DMS79 (cell line): ENCODE measurements around the gene FCER1G.

Experiments used
- DNase-seq: peaks from one replicate; lab custom pipeline; 2025; lab: John Stamatoyannopoulos, UW

Gene FCER1G

DNA sequence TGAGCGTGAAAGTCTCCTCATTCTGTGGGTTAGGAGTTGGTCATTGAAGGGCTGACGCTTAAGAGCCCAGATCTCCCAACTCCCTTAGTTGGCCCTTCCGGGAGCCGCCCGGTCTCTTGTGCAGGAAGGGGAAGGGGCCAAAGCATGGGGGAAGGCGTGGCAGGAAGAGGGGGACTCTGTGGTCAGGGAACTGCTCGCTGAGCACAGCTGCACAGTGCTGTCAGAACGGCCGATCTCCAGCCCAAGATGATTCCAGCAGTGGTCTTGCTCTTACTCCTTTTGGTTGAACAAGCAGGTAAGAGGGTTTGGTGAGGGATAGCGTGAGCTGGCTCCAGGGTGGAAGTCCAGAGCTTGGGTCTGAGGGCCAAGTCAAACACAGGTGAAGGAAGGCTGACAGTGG is at the start of gene FCER1G:
TSS of gene FCER1G (plus strand) at position 220 of the 400 bp plus-strand sequence. CDS start at position 247, 27 bp downstream.
- no peak for DNase-seq

GRCh38 chr1:161165742-161166668 is 49.1 kb upstream of the FCER1G start, which contains the start of gene PPOX:
Gene PPOX, plus strand, starts transcription at chr1:161166426. Its CDS starts 422 bp downstream, at chr1:161166848.
- peak; percentile 95 for DNase-seq

DNA sequence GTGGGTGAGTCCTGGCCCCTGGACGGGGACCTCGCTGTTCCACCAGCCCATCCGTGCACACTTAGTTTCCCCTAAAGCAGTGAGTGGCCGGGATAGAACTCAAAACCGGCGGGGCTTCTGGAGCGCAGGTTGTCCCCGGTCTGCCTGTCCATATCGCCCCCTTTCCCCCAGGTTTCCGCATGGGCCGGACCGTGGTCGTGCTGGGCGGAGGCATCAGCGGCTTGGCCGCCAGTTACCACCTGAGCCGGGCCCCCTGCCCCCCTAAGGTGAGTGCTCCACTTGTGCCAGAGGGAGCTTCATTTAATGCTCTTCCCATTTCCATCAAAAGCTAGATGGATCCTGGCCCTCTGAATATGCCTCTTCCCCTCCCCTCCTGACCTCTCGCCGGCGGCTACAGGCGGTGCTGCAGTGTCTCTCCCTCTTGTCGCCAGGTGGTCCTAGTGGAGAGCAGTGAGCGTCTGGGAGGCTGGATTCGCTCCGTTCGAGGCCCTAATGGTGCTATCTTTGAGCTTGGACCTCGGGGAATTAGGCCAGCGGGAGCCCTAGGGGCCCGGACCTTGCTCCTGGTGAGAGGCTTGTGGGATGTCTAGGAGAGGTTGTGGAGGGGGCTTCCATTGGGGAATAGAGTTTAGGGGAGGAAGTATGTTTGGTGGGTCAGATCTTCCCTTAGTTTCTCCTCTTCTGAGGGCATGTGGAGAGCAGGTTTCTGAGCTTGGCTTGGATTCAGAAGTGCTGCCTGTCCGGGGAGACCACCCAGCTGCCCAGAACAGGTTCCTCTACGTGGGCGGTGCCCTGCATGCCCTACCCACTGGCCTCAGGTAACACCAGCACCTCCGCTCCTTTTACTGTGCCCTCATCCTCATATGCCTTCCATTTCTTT is 48.2 kb upstream of the FCER1G start:
- DNase-seq = peak; percentile 17

- no peak for DNase-seq
Measured at GRCh38 chr1:161168906-161169305, 46.2 kb upstream of the FCER1G start.

- no peak for DNase-seq
Measured at GRCh38 chr1:161171191-161171590, 43.9 kb upstream of the FCER1G start.

GRCh38 chr1:161171696-161172095 is 43.4 kb upstream of the FCER1G start:
- DNase-seq = no peak

DNA sequence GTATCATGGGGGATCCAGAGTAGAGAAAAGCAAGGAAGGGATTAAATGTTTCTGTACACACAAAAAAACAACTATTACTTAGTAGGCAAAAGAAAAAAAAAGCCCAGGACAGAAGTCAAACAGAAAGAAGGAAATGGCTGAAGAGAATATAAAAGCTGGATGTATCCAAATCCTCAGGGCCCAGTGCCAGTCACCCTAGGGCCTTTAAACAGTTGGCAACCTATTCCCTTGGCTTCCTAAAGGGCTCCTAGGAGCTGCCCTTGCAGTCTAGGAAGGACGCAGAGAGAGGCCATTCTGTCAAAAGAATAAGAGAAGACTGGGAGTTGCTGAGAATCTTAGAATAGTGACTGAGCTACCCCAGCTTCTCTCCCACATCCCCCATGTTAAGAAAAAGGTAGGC is 42.7 kb upstream of the FCER1G start:
- no peak for DNase-seq

GRCh38 chr1:161172776-161173376 is 42.2 kb upstream of the FCER1G start:
- no peak for DNase-seq

DNA sequence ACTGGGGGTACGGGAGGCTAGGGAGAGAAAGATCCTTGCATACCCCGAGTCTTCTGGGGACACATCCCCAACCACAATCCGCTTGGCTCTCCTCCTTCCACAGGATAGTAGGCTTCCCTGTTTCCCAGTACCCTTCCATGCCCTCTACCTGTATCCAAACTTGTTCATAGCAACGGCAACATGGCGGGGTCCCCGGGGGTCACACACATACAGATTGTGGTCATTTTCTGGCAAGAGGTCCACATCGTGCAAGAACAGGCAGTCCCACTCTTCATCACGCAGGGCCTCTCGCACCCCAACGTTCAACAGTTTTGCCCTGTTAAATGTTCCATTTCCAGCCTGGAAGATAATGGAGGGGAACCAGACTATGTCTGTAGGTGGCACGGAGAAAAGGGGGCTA is 41.4 kb upstream of the FCER1G start:
- no peak for DNase-seq

DNA sequence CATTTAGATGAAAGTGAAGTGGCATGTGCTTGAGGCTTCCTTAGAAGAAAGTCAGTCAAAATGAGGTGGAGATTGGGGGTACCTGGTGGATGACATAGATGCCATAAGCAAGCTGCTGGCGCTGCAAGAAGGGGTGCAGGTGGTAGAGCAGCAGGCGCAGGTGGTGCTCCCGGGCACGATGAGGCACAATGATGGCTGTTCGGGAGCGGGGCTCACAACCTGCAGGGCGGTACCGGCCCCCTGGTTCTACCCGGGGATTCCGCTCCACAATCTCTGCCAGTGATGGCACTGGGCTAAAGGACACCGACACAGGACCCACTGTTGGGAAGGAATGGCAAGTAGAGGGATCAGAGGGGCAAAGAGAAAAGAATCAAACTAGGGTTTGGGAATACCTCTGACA is 40.2 kb upstream of the FCER1G start:
- no peak for DNase-seq

DNA sequence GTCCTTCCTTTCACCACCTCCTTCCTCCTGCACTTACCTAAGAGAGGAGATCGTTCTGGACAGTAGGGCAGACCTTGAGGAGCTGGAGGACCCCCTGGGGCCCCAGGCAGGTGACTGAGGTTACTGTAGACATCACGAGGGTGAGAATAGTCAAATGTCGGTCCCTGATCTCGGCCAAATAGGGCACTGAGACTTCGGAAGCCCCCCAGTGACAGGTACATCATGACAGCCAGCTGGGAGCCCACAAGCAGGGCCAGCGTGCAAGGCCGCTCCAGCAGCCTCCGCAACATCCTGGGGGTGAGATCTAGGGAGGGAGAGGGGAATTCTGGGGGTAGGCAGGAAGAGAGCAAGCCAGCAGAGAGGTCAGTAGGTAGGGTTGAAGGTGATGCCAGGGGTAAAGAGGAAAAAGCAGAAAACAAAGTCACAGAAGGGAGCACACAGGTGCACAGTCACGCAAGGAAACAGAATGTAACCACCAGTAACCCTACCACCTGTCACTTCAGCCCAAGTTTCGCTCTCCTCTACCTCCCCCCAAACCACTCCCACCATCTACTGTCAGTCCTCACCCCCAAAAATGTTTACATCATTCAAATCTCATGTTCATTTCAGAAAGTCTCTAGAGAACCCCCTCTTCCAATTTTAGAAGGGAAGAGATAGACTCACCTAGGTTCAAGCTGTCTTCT is 39.2 kb upstream of the FCER1G start:
- DNase-seq = no peak

DNA sequence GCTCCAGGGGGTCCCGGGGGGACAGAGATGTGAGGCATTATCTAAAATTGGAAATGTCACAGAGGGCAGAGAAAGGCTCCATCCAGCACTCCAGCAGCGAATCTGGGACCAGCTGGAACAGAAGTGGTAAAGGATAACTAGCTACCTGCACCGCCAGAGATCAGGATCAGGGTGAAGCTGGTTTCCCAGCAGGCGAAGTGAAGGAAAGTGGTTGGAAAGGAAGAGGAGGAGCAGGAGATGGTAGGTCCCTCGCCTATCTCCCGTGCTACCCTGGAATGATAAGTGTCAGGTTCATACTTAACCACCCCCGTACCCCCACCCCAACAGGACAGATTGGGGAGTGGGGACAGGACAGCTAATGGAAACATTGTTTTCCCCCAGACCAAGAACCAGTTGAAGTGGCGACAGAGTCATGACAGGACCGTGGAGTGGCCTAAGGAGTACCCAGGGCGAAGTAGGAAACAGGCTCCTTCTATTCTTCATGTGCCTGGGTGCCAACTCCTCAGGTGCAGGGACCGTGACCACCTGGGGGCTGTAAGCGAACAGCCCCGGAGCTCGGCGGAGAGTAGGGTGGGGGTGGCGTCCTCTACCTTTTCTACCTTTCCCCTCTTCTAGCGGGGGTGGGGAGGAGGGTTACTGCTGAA is 38.5 kb upstream of the FCER1G start:
- peak; percentile 46 for DNase-seq

GRCh38 chr1:161177112-161177935 is 37.8 kb upstream of the FCER1G start, which contains the start of gene B4GALT3:
Gene B4GALT3, minus strand, starts transcription at chr1:161177507. Its CDS starts 1,447 bp downstream, at chr1:161176060.
- DNase-seq = peak; percentile 80

DNA sequence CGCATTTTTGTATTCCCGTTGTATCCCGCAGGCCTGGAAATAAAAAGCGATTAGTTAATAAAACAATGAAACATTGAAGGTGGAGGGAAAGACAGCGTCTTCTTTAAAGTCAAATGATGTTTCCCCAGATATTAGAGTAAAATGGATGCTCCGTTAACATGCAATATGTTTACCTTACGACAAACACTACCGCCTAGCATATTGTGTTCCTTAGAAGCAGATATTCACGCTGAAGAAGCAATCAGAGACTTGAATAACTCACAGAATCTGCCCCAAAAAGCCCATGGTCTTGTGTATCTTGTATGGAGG is 37.2 kb upstream of the FCER1G start:
- DNase-seq = no peak

DNA sequence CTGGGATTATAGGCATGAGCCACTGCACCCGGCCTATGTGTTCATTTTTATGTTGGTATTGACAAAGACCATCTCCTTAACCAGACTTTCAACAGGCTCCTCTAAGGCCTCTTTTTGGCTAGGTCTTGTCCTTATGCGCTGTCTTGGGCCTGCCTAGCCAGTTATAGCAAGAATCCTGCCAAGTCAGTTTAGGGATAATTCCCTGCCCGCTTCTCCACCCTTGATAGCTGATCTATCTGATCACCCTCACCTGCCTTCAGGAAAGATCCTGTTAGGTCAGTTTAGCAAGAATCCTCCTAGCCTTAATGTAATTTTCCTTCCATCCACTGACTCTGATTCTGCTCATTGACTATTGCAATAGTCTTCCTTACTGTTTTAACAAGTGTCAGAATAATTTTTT is 35.4 kb upstream of the FCER1G start:
- DNase-seq = no peak

- no peak for DNase-seq
Measured at GRCh38 chr1:161180639-161181038, 34.5 kb upstream of the FCER1G start.

- DNase-seq = no peak
Measured at GRCh38 chr1:161182214-161182613, 32.9 kb upstream of the FCER1G start.

DNA sequence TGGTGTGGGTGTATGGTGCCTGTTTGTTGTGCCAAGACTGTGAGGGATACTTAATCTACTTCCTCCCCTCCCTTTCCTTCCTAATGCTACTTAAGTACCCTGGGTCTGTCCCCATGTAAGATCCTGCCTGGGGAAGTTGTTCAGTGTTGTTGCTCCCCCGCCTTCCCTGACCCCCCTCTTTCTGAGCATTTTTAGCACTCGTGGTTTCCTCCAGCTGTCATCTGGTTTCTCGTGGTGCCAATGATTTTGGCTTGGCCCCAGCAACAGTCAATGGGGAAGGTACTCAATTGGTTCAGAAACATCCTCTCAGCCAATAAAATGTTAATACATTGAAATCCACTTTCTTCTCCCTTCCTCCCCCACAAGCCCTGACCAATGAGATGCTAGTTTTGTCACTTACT is 29.8 kb upstream of the FCER1G start:
- DNase-seq = no peak

GRCh38 chr1:161185732-161186311 is 29.3 kb upstream of the FCER1G start:
- no peak for DNase-seq

DNA sequence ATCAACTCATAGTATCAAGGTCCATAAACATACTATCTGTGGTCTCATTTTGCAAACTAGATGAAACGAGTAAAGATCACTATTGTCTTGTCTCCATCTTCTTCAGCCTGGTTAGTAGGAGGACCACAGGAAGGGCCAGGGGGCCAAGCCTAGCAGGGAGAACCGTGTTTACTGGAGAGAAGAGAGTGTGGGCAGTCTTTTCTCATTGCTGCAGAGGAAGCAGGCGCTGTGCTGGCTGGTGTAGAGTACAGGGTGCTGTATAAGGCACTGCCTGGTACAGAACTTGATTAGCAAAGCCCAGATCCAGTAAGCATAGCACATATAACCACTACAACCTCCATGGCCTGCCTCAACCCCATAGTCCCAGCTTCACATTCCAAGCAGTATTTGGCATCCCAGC is 27.8 kb upstream of the FCER1G start:
- no peak for DNase-seq
